GM12878 (cell line): ENCODE results near the gene KRT37. TPM values are rescaled to one million over a fixed set of nuclear protein-coding genes. Genes with fewer than 3 reads are reported as not detected.

Experiments used
- BHLHE40 ChIP-seq, 2 experiments: fragments of 450-650 bp in 1 of 2; IDR thresholded peaks; 2 replicates each; pipeline ENCODE4 v1.6.1; 2011 to 2017; ENCODE audit warnings: low read depth in 2 of 2, borderline replicate concordance in 1 of 2, improper control_type of control experiment in 1 of 2, low read length in 1 of 2, mild to moderate bottlenecking in 1 of 2
- CREM ChIP-seq: IDR thresholded peaks from 2 replicates; pipeline ENCODE4 v1.6.1; 2014; ENCODE audit warnings: antibody characterized with exemption, low read depth
- SIX5 ChIP-seq: IDR thresholded peaks from 2 replicates; pipeline ENCODE4 v1.6.1; 2011; ENCODE audit warnings: mild to moderate bottlenecking, low read depth, low read length, moderate library complexity; ENCODE audit not compliant: severe bottlenecking
- polyA plus RNA-seq, 11 experiments: library from polyadenylated mRNA; depleted of rRNA in 4 of 11; unstranded in 6 of 11; stranded (reverse) in 5 of 11; fragments of >200 nt; fragmentation: Nextera tagmentation in 4 of 11; fragmentation: Illumina TruSeq in 1 of 11; extraction: Ambion mirVana in 4 of 11; extraction: Trizol in 1 of 11; gene quantifications; 1 replicate in 1 of 11; 2 replicates in 10 of 11; pipeline versions ENCODE4 v1.2.1 to v1.2.3, GENCODE V29; 2011 to 2016; ENCODE audit warnings: inconsistent platforms in 2 of 11, missing spikeins in 2 of 11, low read depth in 1 of 11
- total RNA-seq, 4 experiments: library from RNA; depleted of rRNA in 3 of 4; stranded (reverse); fragments of >200 nt in 3 of 4; fragmentation: Illumina TruSeq in 1 of 4; extraction: Trizol in 1 of 4; gene quantifications; 2 replicates each; pipeline versions ENCODE4 v1.2.1 to v1.2.3, GENCODE V29; 2013 to 2021
- TF ChIP-seq, protein P1 (sequence below): fragments of 450-650 bp; formaldehyde crosslinking; IDR thresholded peaks from 2 replicates; pipeline ENCODE4 v1.4.0; 2020; ENCODE audit warnings: mild to moderate bottlenecking, moderate library complexity
- TF ChIP-seq, protein P2 (sequence below): IDR thresholded peaks from 2 replicates; pipeline ENCODE4 v1.6.1; 2011; ENCODE audit warnings: borderline replicate concordance, low read depth, mild to moderate bottlenecking, moderate library complexity, low read length; ENCODE audit not compliant: insufficient read depth, poor library complexity, severe bottlenecking

KRT37 gene
- total and polyA plus RNA-seq, 10 of the 15 experiments (the other 5 are each of a cell fraction or from before 2014, with no cell fraction given), result not detected

DNA sequence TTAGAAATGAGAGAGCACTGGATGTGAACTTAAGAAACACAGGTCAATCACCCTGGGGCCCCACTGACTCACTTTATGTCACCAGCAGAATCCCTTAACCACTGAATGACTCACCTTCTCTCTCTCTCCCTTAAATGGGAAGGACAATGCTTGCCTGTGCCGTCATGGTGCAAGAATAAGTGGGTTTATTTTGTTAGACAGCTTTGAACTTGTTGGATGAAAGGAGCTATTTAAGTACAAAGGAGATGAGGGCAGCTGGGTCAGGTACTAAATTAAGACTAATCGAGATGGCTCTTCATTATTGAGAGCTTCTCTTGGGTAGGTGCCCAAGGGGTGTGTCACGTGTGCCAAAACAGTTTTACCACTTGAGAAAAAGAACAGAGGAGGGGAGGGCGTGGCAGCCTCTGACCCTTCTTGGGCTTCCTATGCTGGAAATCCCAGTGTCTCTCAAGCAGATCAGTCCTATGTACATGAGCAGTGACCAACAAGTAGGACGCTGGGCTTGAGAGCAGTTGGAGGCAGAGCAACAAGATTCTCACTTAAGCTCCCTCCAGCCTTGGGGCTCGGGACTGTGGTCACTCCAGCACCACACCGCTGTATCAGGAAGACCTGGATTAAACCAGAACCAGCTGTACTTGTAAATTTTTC lies 20.2 kb downstream of the KRT37 start (continued):
- TF ChIP-seq, protein P1, sequence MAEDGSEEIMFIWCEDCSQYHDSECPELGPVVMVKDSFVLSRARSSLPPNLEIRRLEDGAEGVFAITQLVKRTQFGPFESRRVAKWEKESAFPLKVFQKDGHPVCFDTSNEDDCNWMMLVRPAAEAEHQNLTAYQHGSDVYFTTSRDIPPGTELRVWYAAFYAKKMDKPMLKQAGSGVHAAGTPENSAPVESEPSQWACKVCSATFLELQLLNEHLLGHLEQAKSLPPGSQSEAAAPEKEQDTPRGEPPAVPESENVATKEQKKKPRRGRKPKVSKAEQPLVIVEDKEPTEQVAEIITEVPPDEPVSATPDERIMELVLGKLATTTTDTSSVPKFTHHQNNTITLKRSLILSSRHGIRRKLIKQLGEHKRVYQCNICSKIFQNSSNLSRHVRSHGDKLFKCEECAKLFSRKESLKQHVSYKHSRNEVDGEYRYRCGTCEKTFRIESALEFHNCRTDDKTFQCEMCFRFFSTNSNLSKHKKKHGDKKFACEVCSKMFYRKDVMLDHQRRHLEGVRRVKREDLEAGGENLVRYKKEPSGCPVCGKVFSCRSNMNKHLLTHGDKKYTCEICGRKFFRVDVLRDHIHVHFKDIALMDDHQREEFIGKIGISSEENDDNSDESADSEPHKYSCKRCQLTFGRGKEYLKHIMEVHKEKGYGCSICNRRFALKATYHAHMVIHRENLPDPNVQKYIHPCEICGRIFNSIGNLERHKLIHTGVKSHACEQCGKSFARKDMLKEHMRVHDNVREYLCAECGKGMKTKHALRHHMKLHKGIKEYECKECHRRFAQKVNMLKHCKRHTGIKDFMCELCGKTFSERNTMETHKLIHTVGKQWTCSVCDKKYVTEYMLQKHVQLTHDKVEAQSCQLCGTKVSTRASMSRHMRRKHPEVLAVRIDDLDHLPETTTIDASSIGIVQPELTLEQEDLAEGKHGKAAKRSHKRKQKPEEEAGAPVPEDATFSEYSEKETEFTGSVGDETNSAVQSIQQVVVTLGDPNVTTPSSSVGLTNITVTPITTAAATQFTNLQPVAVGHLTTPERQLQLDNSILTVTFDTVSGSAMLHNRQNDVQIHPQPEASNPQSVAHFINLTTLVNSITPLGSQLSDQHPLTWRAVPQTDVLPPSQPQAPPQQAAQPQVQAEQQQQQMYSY (CRISPR knock-in tag), result no peak
- TF ChIP-seq SIX5 (no peak), BHLHE40 (IDR thresholded peaks at IDR 0.05; ENCODE audit: borderline replicate concordance in 1 of 2, low read depth in 2 of 2, low read length in 1 of 2) (no peak), CREM (no peak)
- TF ChIP-seq, protein P2, sequence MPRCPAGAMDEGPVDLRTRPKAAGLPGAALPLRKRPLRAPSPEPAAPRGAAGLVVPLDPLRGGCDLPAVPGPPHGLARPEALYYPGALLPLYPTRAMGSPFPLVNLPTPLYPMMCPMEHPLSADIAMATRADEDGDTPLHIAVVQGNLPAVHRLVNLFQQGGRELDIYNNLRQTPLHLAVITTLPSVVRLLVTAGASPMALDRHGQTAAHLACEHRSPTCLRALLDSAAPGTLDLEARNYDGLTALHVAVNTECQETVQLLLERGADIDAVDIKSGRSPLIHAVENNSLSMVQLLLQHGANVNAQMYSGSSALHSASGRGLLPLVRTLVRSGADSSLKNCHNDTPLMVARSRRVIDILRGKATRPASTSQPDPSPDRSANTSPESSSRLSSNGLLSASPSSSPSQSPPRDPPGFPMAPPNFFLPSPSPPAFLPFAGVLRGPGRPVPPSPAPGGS, result no peak
- TF ChIP-seq, all 136 proteins: peak for 4
